HUES48 (cell line): Measurements from ENCODE around the gene PHACTR3.

Experiments
- H3K27ac ChIP-seq: one replicate; pipeline ENCODE4 v1.7.0; 2013; ENCODE audit warnings: low read depth, low read length, inconsistent platforms
- H3K27me3 ChIP-seq: 2 replicates; pipeline ENCODE4 v1.6.1; 2013; ENCODE audit warnings: mild to moderate bottlenecking, low read length; ENCODE audit not compliant: control insufficient read depth, insufficient read depth
- H3K36me3 ChIP-seq: 2 replicates; pipeline ENCODE4 v1.6.1; 2013; ENCODE audit warnings: low read length; ENCODE audit not compliant: control insufficient read depth, insufficient read depth
- H3K4me1 ChIP-seq: 2 replicates; pipeline ENCODE4 v1.6.1; 2013; ENCODE audit warnings: mild to moderate bottlenecking, low read length; ENCODE audit not compliant: control insufficient read depth, insufficient read depth
- H3K4me3 ChIP-seq: 2 replicates; pipeline ENCODE4 v1.5.1; 2013; ENCODE audit warnings: mild to moderate bottlenecking, low read depth, low read length
- H3K9ac ChIP-seq: 2 replicates; pipeline ENCODE4 v1.6.1; 2013; ENCODE audit warnings: mild to moderate bottlenecking, low read depth, low read length, moderate library complexity
- H3K9me3 ChIP-seq: 2 replicates; pipeline ENCODE4 v1.6.1; 2013; ENCODE audit warnings: low read length; ENCODE audit not compliant: control insufficient read depth, insufficient read depth

The PHACTR3 gene

DNA sequence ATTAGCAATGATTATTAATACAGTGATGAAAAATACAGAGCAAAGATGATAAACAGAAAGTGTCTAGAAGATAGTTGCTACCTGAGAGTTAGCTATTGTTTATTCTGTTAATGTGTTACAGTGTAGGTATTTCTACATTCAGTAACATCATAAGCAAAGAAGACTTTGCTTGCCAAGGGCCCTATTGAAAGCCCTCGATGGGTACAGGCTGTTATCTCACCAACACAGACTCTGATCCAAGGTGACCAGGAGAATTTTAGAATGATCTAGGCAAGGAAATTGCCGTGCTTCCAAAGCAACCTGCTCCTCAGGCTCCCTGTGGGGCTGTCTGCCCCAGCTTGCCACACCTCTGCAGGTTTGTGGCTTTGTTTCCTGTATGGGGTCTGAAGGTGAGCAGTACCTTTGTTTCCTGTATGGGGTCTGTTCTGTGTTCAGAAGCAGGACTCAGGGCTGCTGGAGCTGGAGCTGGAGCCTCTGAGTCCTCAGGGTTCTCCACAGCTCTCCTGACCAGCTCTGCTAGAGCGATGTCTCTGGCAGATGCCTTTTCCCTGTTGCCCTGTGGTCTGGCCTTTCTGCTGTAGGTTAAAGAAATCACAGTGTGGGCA, 32.5 kb downstream of the PHACTR3 start:
- no peaks in the 10 kb centered on the region for H3K36me3 ChIP-seq
- no peaks in the 10 kb centered on the region for H3K27me3 ChIP-seq

DNA sequence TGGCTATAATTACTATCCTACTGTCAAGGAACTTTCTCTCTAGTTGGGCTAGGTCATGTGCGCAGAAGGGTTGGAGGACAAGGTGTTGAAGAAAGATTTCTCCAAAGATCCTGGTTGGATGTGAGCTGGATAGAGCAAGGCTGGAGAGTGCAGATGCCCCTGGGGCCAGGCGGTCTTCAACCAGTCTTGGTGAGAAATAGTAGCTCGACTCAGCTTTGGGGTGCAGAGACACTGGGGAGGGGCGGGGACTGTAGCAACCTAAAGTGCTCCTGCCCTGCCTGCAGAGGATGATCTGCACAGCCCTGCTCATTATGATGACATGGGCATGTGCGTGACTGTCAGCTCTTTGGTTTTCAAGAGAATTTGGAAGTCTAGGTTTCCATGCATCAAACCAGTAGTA, 35.9 kb downstream of the PHACTR3 start:
- Histone ChIP-seq H3K27ac (no peak overlapping the region), H3K4me3 (no peak overlapping the region), H3K9ac (no peak overlapping the region), H3K4me1 (no peaks in the 10 kb centered on the region), H3K27me3 (no peaks in the 10 kb centered on the region), H3K9me3 (peaks cover 55% of the 10 kb centered on the region), H3K36me3 (no peaks in the 10 kb centered on the region)

More for the DNA sequence above, 32.5 kb downstream of the PHACTR3 start:
- peaks cover 51% of the 10 kb centered on the region for H3K9me3 ChIP-seq
- H3K9ac ChIP-seq, result no peak overlapping the region
- no peak overlapping the region for H3K4me3 ChIP-seq
- H3K4me1 ChIP-seq, result no peaks in the 10 kb centered on the region
- H3K27ac ChIP-seq, result no peak overlapping the region

DNA sequence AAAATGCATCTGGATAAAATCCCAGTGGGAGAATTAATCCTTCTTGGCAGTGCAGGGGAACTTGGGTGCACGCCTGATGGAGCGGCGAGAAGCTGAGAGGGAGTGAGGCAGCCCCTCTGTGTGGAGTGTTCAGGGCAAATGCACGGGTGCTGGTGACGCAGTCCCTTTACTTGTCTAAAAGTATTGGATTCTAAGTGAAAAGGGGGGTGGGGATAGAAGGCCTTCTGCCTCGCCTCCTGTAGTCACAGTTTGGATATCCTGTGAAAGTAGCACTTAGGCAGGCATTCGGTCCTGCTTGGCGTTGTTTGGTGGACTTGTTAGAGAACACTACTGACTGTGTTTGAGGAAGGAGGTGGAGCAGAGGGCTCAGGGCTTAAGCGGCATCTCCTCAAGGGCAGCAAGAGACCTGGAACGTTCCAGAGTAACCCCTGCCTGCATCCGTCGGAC, 39.3 kb downstream of the PHACTR3 start:
- Histone ChIP-seq H3K4me1 (no peaks in the 10 kb centered on the region), H3K36me3 (no peaks in the 10 kb centered on the region), H3K9me3 (peaks cover 69% of the 10 kb centered on the region), H3K9ac (no peak overlapping the region), H3K27me3 (no peaks in the 10 kb centered on the region), H3K27ac (no peak overlapping the region), H3K4me3 (no peak overlapping the region)

DNA sequence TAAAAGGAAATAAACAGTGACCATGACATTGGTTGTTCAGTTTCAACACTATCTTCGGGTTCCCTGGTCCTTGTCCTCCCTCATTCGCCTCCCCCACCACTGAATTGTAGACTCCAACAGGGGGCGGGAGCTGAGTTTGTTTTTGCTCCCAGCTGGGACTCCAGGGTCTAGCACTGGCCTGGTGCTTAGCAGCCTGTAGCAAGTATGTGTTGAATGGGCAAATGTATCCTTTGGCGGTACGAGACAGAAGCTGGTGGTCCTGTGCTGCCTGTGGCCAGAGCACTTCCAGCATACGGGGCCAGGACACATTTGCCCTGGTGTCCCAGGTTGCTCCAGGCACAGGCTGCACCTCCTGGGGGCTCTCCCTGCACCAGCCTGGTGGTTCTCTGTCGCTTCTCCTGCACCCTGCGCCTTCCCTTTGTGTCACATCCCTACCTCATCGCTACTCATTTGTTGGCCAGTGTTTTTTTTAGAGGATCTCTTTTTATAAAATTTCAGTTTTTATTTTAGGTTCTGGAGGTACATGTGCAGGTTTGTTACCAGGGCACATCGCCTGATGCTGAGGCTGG, 40.1 kb downstream of the PHACTR3 start:
- Histone ChIP-seq H3K4me3 (no peak overlapping the region), H3K4me1 (no peaks in the 10 kb centered on the region), H3K27ac (no peak overlapping the region), H3K9ac (no peak overlapping the region), H3K9me3 (peaks cover 71% of the 10 kb centered on the region), H3K36me3 (no peaks in the 10 kb centered on the region), H3K27me3 (no peaks in the 10 kb centered on the region)

DNA sequence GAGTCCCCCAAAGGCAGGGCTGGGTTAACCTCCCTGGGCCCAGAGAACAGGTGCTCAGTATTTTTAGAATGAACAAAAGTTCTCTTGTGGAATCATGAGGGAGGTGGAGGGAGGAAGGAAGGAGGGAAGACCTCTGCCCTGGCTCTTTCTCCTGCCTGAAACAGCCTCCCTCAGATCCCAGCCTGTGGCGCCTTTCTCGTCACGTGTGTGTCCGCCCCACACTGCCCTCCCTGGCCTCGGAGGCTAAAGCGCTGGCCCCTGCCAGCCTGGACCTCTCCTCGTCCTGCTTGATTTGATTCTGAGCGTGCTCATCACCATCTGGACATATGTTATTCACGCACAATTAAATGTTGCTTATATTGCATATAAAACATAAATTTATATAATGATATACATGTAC, 40.9 kb downstream of the PHACTR3 start:
- Histone ChIP-seq H3K36me3 (no peaks in the 10 kb centered on the region), H3K9me3 (peaks cover 69% of the 10 kb centered on the region), H3K9ac (no peak overlapping the region), H3K27me3 (no peaks in the 10 kb centered on the region), H3K27ac (no peak overlapping the region), H3K4me1 (no peaks in the 10 kb centered on the region), H3K4me3 (no peak overlapping the region)

DNA sequence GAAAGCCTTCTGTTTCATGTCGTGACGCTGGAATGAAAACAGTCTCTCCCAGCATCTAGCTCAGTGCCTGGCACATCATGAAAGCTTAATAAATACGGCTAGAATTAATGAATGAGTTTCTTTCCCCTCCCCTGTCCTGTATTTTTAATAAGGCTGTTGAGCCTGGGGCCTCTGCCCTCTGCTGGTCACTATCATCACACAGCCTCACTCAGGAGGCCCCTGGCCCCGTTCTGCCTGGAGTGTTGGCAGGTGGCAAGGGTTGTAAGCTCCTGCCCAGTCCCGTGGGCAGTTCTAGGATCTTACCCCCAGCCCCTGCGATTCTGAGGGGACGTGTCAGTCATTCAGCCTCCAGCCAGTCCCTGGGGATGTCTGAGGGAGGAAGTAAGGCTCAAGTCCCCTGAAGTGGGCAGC, 41.4 kb downstream of the PHACTR3 start:
- no peaks in the 10 kb centered on the region for H3K27me3 ChIP-seq
- no peaks in the 10 kb centered on the region for H3K4me1 ChIP-seq
- no peaks in the 10 kb centered on the region for H3K36me3 ChIP-seq
- H3K9me3 ChIP-seq, result peaks cover 64% of the 10 kb centered on the region
- H3K27ac ChIP-seq, result no peak overlapping the region
- no peak overlapping the region for H3K4me3 ChIP-seq
- no peak overlapping the region for H3K9ac ChIP-seq

DNA sequence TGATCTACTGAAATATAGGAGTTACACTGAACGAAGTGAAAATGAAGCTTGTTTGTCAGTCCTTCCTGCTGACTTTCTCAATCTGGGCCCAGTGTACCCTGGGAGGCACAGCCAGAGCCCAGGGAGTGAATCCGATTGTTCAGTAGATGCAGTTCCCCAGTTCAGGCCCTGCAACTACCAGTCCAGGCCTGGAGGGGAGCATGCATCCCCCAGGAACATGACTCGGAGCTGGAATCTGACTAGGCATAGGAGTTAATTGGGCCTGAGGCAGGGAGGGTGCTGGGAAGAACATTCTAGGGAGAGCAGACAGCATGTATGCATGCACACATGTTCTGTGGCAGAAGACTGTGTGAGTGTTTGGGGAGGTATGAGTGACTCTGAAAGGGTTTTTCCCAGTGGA, 42.1 kb downstream of the PHACTR3 start:
- no peaks in the 10 kb centered on the region for H3K4me1 ChIP-seq
- no peak overlapping the region for H3K27ac ChIP-seq
- no peaks in the 10 kb centered on the region for H3K36me3 ChIP-seq
- no peaks in the 10 kb centered on the region for H3K27me3 ChIP-seq
- H3K4me3 ChIP-seq, result no peak overlapping the region
- peaks cover 59% of the 10 kb centered on the region for H3K9me3 ChIP-seq
- H3K9ac ChIP-seq, result no peak overlapping the region

DNA sequence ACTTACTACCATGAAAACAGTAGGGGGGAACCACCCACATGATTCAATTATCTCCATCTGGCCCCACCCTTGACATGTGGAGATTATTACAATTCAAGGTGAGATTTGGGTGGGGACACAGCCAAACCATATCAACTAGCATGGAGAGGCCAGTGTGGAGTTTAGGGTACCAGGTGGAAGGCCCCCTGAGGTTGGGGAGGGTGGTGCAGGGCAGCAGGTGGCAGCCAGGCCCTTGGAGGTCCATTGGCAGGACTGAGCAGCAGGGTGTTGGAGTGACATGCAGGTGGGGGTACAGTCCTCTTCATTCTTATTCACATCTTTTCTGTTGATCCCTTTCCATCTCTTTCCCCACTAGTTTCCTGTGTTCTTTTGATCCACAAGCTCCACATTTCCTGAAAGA, 42.9 kb downstream of the PHACTR3 start:
- H3K4me3 ChIP-seq, result no peak overlapping the region
- H3K27ac ChIP-seq, result no peak overlapping the region
- no peaks in the 10 kb centered on the region for H3K36me3 ChIP-seq
- H3K9me3 ChIP-seq, result peaks cover 59% of the 10 kb centered on the region
- no peak overlapping the region for H3K9ac ChIP-seq
- H3K27me3 ChIP-seq, result no peaks in the 10 kb centered on the region
- H3K4me1 ChIP-seq, result no peaks in the 10 kb centered on the region

DNA sequence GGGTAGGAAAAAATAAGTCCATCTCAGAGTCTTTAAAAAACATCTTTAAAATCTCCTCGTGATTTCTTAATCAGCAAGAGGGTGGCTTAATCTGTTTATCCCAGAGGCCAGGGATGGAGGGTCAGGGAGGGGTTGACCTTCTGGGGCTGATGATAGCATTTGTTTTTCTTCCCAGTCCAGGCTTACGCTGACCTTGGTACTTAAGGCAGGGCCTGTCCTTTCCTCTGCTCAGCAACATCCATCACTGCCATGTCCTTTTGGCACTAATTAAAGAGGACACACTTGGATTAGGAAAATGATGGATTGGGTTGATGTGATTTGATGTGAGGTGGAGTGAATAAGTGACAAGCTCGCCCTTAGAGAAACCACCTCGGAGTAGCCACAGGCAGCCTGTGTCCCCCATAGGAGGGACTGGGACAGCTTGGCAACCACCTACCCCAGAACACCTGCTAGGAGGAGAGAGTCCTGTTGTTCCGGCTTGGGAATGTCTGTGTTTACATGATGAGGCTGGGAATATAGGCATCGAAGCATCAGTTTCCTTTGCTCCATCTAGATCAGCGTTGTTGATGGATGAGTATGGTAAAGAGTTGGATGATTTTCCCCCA, 44.2 kb downstream of the PHACTR3 start:
- H3K9me3 ChIP-seq, result peaks cover 58% of the 10 kb centered on the region
- H3K36me3 ChIP-seq, result no peaks in the 10 kb centered on the region
- H3K4me1 ChIP-seq, result no peaks in the 10 kb centered on the region
- H3K27ac ChIP-seq, result no peak overlapping the region
- H3K9ac ChIP-seq, result no peak overlapping the region
- no peak overlapping the region for H3K4me3 ChIP-seq
- H3K27me3 ChIP-seq, result no peaks in the 10 kb centered on the region

DNA sequence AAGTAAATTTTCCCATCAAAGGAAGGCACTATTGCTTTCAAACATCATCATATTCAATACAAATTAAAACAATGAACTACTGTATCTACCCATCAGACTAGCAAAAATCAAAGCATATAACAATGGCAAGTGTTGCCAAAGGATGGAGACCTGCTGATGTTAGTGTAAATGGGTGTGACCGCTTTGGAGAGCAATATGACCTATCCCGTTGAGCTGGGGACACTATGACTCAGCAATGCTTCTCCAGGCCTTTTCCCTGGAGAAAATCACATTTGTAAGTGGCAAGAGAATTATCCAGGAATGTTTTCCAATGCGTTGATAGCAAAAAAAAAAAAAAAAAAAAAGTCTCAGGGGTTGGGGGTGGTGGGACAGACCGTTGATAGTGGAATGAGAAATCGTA, 46.1 kb downstream of the PHACTR3 start:
- Histone ChIP-seq H3K4me1 (no peaks in the 10 kb centered on the region), H3K9ac (no peak overlapping the region), H3K36me3 (no peaks in the 10 kb centered on the region), H3K9me3 (peaks cover 65% of the 10 kb centered on the region), H3K27ac (no peak overlapping the region), H3K27me3 (no peaks in the 10 kb centered on the region), H3K4me3 (no peak overlapping the region)

DNA sequence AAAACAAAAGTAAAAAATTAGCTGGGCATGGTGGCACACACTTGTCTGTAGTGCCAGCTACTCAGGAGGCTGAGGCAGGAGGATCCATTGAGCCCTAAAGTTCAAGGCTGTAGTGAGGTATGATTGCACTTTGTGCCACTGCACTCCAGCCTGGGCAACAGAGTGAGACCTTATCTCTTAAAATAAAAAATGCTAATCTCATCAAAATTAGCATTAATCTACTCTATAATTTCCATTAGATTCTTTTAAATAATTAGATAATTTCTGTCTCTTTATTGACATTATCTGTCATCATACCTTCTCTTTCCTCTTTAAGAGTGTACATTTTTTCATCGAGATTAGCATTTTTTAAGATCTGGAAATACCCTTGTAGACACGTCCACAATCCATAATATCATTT, 48.0 kb downstream of the PHACTR3 start:
- H3K9ac ChIP-seq, result no peak overlapping the region
- H3K9me3 ChIP-seq, result peaks cover 68% of the 10 kb centered on the region
- H3K27ac ChIP-seq, result no peak overlapping the region
- no peaks in the 10 kb centered on the region for H3K4me1 ChIP-seq
- no peaks in the 10 kb centered on the region for H3K27me3 ChIP-seq
- H3K4me3 ChIP-seq, result no peak overlapping the region
- H3K36me3 ChIP-seq, result no peaks in the 10 kb centered on the region
